HepG2 (cell line): ENCODE data around the gene TTBK2.

Experiments used
- EZH2 ChIP-seq: conservative IDR thresholded peaks from 2 replicates; pipeline ENCODE4 v1.6.1; 2012; ENCODE audit warnings: mild to moderate bottlenecking, low read depth, low read length, moderate library complexity
- NFIC ChIP-seq: IDR thresholded peaks from 2 replicates; pipeline ENCODE4 v1.6.1; 2012; ENCODE audit warnings: mild to moderate bottlenecking, low read length, inconsistent platforms
- NFYC ChIP-seq: IDR thresholded peaks from 2 replicates; pipeline ENCODE4 v1.6.1; 2016; ENCODE audit warnings: missing genetic modification reagents, missing compliant biosample characterization
- POLR2A ChIP-seq, 2 experiments: IDR thresholded peaks; 2 replicates each; pipeline ENCODE4 v1.6.1; 2011; ENCODE audit warnings: low read depth in 2 of 2, low read length in 2 of 2, mild to moderate bottlenecking in 1 of 2, moderate library complexity in 1 of 2; ENCODE audit not compliant: insufficient read depth in 1 of 2
- SNAI1 ChIP-seq: sonication (generic); formaldehyde crosslinking; IDR thresholded peaks from 2 replicates; pipeline ENCODE4 v1.5.0; 2020; ENCODE audit warnings: mild to moderate bottlenecking, missing genetic modification reagents, borderline replicate concordance
- TP53 ChIP-seq: sonication (generic); formaldehyde crosslinking; conservative IDR thresholded peaks from 2 replicates; pipeline ENCODE4 v1.4.0; 2020; ENCODE audit warnings: missing genetic modification reagents
- TF ChIP-seq, protein P1 (sequence below): sonication (generic); formaldehyde crosslinking; IDR thresholded peaks from 2 replicates; pipeline ENCODE4 v1.5.0; 2020; ENCODE audit warnings: mild to moderate bottlenecking, missing genetic modification reagents, moderate library complexity
- TF ChIP-seq, protein P2 (sequence below): sonication (generic); formaldehyde crosslinking; IDR thresholded peaks from 2 replicates; pipeline ENCODE4 v1.4.0; 2020; ENCODE audit warnings: missing genetic modification reagents

DNA sequence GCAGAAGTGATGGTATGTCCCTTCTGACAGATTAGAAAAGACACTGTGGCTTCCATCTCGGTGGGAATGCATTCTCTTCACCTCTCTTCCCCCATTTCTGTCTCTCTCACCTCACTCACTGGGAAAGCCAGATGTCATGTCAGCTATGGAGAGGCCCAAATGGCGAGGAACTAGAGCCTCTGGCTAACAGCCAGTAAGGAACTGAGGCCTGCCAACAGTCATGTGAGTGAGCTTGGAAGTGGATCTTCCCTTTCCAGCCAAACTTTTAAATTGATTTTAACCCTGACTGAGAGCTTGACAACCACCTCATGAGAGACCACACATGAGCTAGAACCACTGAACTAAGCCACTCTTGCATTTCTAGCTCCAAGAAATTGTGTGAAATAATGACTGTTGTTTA is 148.4 kb downstream of the TTBK2 start:
- TF ChIP-seq NFIC = no peak
- TF ChIP-seq, protein P1, sequence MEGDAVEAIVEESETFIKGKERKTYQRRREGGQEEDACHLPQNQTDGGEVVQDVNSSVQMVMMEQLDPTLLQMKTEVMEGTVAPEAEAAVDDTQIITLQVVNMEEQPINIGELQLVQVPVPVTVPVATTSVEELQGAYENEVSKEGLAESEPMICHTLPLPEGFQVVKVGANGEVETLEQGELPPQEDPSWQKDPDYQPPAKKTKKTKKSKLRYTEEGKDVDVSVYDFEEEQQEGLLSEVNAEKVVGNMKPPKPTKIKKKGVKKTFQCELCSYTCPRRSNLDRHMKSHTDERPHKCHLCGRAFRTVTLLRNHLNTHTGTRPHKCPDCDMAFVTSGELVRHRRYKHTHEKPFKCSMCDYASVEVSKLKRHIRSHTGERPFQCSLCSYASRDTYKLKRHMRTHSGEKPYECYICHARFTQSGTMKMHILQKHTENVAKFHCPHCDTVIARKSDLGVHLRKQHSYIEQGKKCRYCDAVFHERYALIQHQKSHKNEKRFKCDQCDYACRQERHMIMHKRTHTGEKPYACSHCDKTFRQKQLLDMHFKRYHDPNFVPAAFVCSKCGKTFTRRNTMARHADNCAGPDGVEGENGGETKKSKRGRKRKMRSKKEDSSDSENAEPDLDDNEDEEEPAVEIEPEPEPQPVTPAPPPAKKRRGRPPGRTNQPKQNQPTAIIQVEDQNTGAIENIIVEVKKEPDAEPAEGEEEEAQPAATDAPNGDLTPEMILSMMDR = no peak
- no peak for TF ChIP-seq SNAI1
- no peak for TF ChIP-seq NFYC (CRISPR knock-in tag)
- TF ChIP-seq, protein P2, sequence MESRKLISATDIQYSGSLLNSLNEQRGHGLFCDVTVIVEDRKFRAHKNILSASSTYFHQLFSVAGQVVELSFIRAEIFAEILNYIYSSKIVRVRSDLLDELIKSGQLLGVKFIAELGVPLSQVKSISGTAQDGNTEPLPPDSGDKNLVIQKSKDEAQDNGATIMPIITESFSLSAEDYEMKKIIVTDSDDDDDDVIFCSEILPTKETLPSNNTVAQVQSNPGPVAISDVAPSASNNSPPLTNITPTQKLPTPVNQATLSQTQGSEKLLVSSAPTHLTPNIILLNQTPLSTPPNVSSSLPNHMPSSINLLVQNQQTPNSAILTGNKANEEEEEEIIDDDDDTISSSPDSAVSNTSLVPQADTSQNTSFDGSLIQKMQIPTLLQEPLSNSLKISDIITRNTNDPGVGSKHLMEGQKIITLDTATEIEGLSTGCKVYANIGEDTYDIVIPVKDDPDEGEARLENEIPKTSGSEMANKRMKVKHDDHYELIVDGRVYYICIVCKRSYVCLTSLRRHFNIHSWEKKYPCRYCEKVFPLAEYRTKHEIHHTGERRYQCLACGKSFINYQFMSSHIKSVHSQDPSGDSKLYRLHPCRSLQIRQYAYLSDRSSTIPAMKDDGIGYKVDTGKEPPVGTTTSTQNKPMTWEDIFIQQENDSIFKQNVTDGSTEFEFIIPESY (CRISPR knock-in tag) = no peak
- TF ChIP-seq EZH2 = no peak
- TF ChIP-seq TP53 (CRISPR knock-in tag) = no peak
- TF ChIP-seq POLR2A (IDR thresholded peaks at IDR 0.05; ENCODE audit: insufficient read depth in 1 of 2, low read depth in 2 of 2, low read length in 2 of 2) = no peak
